ENCODE data around the gene TRDMT1. TPM values are rescaled to one million over a fixed set of nuclear protein-coding genes. Genes with fewer than 3 reads are reported as not detected.

The TRDMT1 gene
- total and polyA plus RNA-seq, 2 donors (not counting 1 experiment from before 2014, with no cell fraction given), result 3.0 to 20.4 TPM

DNA sequence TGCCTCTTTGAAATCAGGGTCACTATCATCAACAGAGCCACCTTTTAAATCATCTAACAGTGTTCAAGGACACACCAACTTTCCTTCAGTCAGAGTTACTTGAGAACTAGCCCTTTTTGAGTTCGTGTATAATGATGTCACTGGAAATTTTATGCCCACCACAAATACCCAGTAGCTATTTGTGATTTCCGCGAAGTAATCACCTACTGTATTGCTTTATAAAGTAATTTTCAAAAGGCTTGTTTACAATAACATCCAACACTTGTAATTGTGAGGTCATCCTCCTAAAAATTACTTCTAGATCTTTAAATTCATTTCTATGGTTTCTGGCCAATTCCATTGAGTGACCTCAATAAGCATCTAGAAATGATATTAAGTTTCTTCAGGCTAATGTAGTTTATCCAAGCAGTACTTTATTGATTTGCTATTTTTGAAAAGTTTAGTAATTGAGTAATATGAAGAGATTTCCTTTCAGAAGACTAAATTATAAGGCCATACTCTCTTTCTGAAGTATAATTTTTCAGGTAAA, 12.8 kb downstream of the TRDMT1 start:
- H2AFZ ChIP-seq (ENCODE audit: insufficient read depth, low read depth, low read length, poor library complexity, severe bottlenecking), result no peak overlapping the region
- no peak overlapping the region for H3K27ac ChIP-seq (ENCODE audit: low read length in 2 of 2)
- H3K4me1 ChIP-seq (ENCODE audit: control insufficient read depth in 2 of 2, insufficient read depth in 2 of 2, low read length in 2 of 2), result no peaks in the 10 kb centered on the region
- no CpG with 5 or more reads among the region's 3 CpGs for WGBS (ENCODE audit: insufficient coverage)
- TF ChIP-seq, protein P1, sequence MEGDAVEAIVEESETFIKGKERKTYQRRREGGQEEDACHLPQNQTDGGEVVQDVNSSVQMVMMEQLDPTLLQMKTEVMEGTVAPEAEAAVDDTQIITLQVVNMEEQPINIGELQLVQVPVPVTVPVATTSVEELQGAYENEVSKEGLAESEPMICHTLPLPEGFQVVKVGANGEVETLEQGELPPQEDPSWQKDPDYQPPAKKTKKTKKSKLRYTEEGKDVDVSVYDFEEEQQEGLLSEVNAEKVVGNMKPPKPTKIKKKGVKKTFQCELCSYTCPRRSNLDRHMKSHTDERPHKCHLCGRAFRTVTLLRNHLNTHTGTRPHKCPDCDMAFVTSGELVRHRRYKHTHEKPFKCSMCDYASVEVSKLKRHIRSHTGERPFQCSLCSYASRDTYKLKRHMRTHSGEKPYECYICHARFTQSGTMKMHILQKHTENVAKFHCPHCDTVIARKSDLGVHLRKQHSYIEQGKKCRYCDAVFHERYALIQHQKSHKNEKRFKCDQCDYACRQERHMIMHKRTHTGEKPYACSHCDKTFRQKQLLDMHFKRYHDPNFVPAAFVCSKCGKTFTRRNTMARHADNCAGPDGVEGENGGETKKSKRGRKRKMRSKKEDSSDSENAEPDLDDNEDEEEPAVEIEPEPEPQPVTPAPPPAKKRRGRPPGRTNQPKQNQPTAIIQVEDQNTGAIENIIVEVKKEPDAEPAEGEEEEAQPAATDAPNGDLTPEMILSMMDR (IDR thresholded peaks at IDR 0.05), result no peak
- no peak for TF ChIP-seq EZH2 (IDR thresholded peaks at IDR 0.05; ENCODE audit: borderline replicate concordance, insufficient read depth, low read depth, low read length, poor library complexity, severe bottlenecking)
- H3K9me3 ChIP-seq (ENCODE audit: control extremely low read depth in 1 of 3, control insufficient read depth in 2 of 3, insufficient read depth in 1 of 3, low read length in 2 of 3), result no peaks in the 10 kb centered on the region
- H3K4me2 ChIP-seq (replicated peaks; ENCODE audit: low read depth, low read length, poor library complexity, severe bottlenecking), result no peak overlapping the region
- Mint-ChIP-seq H3K9me3 (ENCODE audit: insufficient read depth) (no peaks in the 10 kb centered on the region), H3K4me1 (no peaks in the 10 kb centered on the region), H3K27ac (no peak overlapping the region), H3K27me3 (no peaks in the 10 kb centered on the region), H3K4me3 (no peak overlapping the region)
- H4K20me1 ChIP-seq (ENCODE audit: control insufficient read depth, insufficient read depth, low read length, poor library complexity, severe bottlenecking), result peaks cover 7% of the 10 kb centered on the region
- intact Hi-C loops (cut with micrococcal nuclease), result loop anchor here (10.0 kb wide), 1 partner anchor 46 kb away; no protein-coding TSS in a partner anchor
- DNase-seq (no peak), ATAC-seq (ENCODE audit: low read depth) (no peak)
- no peaks in the 10 kb centered on the region for H3K36me3 ChIP-seq (replicated peaks in 1 of 2; ENCODE audit: control extremely low read depth in 1 of 2, control insufficient read depth in 1 of 2, extremely low read depth in 1 of 2, insufficient read depth in 2 of 2, low read length in 1 of 2)
- ChIA-PET CTCF (no interaction called here), POLR2A (no interaction called here)
- H3K27me3 ChIP-seq (replicated peaks in 1 of 4; ENCODE audit: control extremely low read depth in 1 of 4, control insufficient read depth in 3 of 4, insufficient read depth in 4 of 4, low read length in 3 of 4), result no peaks in the 10 kb centered on the region
- peaks cover 37% of the 10 kb centered on the region for H3K79me2 ChIP-seq (ENCODE audit: control insufficient read depth, insufficient read depth, low read length)
- H3K9ac ChIP-seq (ENCODE audit: low read length), result no peak overlapping the region
- H3K4me3 ChIP-seq (ENCODE audit: control extremely low read depth in 1 of 5, extremely low read depth in 1 of 5, insufficient read depth in 1 of 5, low read depth in 2 of 5, low read length in 4 of 5), result no peak overlapping the region

DNA sequence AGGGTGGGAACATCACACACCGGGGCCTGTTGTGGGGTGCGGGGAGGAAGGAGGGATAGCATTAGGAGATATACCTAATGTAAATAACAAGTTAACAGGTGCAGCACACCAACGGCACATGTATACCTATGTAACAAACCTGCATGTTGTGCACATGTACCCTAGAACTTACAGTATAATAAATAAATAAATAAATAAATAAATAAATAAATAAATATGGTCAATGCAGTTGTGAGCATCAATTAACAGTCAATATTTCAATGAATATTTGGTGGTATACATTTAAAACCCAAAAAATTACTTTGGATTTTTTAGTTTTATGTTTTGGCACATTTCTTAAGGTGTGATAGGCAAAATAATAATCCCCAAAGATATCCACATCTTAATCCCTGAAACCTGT, 15.6 kb downstream of the TRDMT1 start:
- POLR2A ChIA-PET, result no interaction called here
- Mint-ChIP-seq H3K27me3 (no peaks in the 10 kb centered on the region), H3K9me3 (ENCODE audit: insufficient read depth) (no peaks in the 10 kb centered on the region), H3K4me3 (no peak overlapping the region), H3K27ac (no peak overlapping the region), H3K4me1 (peaks cover 2% of the 10 kb centered on the region)
- TF ChIP-seq, protein P1 (IDR thresholded peaks at IDR 0.05), result no peak
- TF ChIP-seq EZH2 (IDR thresholded peaks at IDR 0.05; ENCODE audit: borderline replicate concordance, insufficient read depth, low read depth, low read length, poor library complexity, severe bottlenecking), result no peak
- Histone ChIP-seq H3K9me3 (ENCODE audit: control extremely low read depth in 1 of 3, control insufficient read depth in 2 of 3, insufficient read depth in 1 of 3, low read length in 2 of 3) (no peaks in the 10 kb centered on the region), H3K27me3 (replicated peaks in 1 of 4; ENCODE audit: control extremely low read depth in 1 of 4, control insufficient read depth in 3 of 4, insufficient read depth in 4 of 4, low read length in 3 of 4) (no peaks in the 10 kb centered on the region), H3K36me3 (replicated peaks in 1 of 2; ENCODE audit: control extremely low read depth in 1 of 2, control insufficient read depth in 1 of 2, extremely low read depth in 1 of 2, insufficient read depth in 2 of 2, low read length in 1 of 2) (no peaks in the 10 kb centered on the region), H3K27ac (ENCODE audit: low read length in 2 of 2) (no peak overlapping the region), H3K79me2 (ENCODE audit: control insufficient read depth, insufficient read depth, low read length) (peaks cover 20% of the 10 kb centered on the region), H3K9ac (ENCODE audit: low read length) (no peak overlapping the region), H2AFZ (ENCODE audit: insufficient read depth, low read depth, low read length, poor library complexity, severe bottlenecking) (no peak overlapping the region), H3K4me3 (ENCODE audit: control extremely low read depth in 1 of 5, extremely low read depth in 1 of 5, insufficient read depth in 1 of 5, low read depth in 2 of 5, low read length in 4 of 5) (no peak overlapping the region), H3K4me1 (ENCODE audit: control insufficient read depth in 2 of 2, insufficient read depth in 2 of 2, low read length in 2 of 2) (no peaks in the 10 kb centered on the region), H3K4me2 (replicated peaks; ENCODE audit: low read depth, low read length, poor library complexity, severe bottlenecking) (no peak overlapping the region), H4K20me1 (ENCODE audit: control insufficient read depth, insufficient read depth, low read length, poor library complexity, severe bottlenecking) (no peaks in the 10 kb centered on the region)
- ATAC-seq (ENCODE audit: low read depth), result no peak
- CTCF ChIA-PET, result no interaction called here
- WGBS (ENCODE audit: insufficient coverage), result no CpG with 5 or more reads among the region's 3 CpGs
- no peak for DNase-seq
- intact Hi-C loops (cut with micrococcal nuclease), result loop anchor here (10.0 kb wide), 1 partner anchor 49 kb away; no protein-coding TSS in a partner anchor

Measured in B cell (primary cell).